ENCODE data around the gene PPM1M. TPM values are rescaled to one million over a fixed set of nuclear protein-coding genes. Genes with fewer than 3 reads are reported as not detected.

The PPM1M gene
- total RNA-seq, 1 donor from 2014 or later = 1.1 TPM

DNA sequence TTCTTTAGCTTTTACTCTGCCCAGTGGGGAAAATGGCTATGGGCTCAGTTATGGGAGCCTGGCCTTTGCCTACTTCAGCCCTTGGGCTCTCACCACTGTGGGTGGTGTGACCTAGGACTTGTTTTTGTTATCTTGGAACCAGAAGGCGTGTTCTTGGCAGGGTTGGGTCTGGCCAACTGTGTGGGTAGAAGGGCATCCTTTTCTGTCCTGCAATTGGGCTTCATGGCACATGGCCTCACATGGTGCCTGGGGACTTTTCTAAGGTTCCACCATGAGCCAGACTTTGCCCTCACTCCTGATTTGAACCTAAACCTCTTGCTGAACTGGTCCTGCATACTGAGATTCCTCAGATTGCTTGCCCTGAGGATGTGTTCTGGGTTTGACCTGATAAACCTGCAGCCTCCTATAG lies 43.8 kb downstream of the PPM1M start:
- H3K4me3 Mint-ChIP-seq = peak overlapping the region; percentile 99
- H3K79me2 ChIP-seq (ENCODE audit: low read depth) = peaks cover 12% of the 10 kb centered on the region
- H3K4me1 ChIP-seq = peaks cover 4% of the 10 kb centered on the region
- no peak for DNase-seq (ENCODE audit: low spot score)
- H2AFZ ChIP-seq (replicated peaks) = no peak overlapping the region
- TF ChIP-seq EZH2phosphoT487 (IDR thresholded peaks at IDR 0.05) = no peak
- TF ChIP-seq EZH2 (IDR thresholded peaks at IDR 0.05) = no peak
- TF ChIP-seq, protein P1, sequence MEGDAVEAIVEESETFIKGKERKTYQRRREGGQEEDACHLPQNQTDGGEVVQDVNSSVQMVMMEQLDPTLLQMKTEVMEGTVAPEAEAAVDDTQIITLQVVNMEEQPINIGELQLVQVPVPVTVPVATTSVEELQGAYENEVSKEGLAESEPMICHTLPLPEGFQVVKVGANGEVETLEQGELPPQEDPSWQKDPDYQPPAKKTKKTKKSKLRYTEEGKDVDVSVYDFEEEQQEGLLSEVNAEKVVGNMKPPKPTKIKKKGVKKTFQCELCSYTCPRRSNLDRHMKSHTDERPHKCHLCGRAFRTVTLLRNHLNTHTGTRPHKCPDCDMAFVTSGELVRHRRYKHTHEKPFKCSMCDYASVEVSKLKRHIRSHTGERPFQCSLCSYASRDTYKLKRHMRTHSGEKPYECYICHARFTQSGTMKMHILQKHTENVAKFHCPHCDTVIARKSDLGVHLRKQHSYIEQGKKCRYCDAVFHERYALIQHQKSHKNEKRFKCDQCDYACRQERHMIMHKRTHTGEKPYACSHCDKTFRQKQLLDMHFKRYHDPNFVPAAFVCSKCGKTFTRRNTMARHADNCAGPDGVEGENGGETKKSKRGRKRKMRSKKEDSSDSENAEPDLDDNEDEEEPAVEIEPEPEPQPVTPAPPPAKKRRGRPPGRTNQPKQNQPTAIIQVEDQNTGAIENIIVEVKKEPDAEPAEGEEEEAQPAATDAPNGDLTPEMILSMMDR (IDR thresholded peaks at IDR 0.05) = no peak
- H3K36me3 Mint-ChIP-seq = no peaks in the 10 kb centered on the region
- no peak overlapping the region for H3K9ac ChIP-seq
- peaks cover 17% of the 10 kb centered on the region for H3F3A ChIP-seq (ENCODE audit: low read depth)
- H3K27ac Mint-ChIP-seq = no peak overlapping the region
- H3K4me2 ChIP-seq = no peak overlapping the region
- peaks cover 7% of the 10 kb centered on the region for H3K27me3 Mint-ChIP-seq (ENCODE audit: insufficient read depth, low read depth)
- no peaks in the 10 kb centered on the region for H3K9me3 ChIP-seq (ENCODE audit: low read depth)
- H4K20me1 ChIP-seq (ENCODE audit: low read depth) = no peaks in the 10 kb centered on the region
- no peaks in the 10 kb centered on the region for H3K36me3 ChIP-seq
- peaks cover 11% of the 10 kb centered on the region for H3K4me1 Mint-ChIP-seq
- H3K27ac ChIP-seq = no peak overlapping the region
- H3K9me3 Mint-ChIP-seq = no peaks in the 10 kb centered on the region
- H3K4me3 ChIP-seq = no peak overlapping the region
- no peaks in the 10 kb centered on the region for H3K27me3 ChIP-seq

DNA sequence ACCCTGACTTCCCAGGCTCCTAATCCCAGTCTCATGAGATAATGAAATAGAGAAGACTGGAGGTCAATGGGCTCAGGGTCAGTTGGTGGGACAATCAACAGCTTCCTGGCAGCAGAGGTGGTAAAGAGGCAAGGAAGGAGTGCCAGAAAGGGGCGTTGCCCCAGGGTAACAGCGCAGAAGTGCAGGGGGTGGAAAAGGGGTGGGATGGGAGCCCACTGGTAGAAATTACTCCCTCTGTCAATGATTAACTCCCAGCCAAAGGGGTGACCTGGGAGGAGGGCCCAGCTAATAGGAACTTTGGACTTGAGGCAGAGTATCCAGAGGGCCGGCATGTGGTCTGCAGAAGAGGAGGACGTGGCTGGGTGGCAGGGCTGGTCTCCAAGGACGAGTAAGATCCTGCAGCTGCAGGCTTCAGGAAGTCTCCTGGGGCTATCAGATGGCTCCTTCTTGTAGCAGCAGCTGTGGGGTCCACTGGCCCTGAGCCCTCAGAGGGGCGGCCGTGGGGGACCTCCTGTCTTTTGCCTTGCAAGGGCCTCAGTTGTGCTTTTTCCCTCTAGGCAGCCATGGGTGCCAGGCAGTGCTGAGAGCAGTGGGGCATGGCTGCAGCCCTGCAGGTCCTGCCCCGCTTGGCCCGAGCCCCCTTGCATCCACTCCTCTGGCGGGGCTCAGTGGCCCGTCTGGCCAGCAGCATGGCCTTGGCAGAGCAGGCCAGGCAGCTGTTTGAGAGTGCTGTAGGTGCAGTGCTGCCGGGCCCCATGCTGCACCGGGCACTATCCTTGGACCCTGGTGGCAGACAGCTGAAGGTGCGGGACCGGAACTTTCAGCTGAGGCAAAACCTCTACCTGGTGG lies 44.4 kb downstream of the PPM1M start:
- Histone ChIP-seq H3K4me2 (no peak overlapping the region), H3F3A (ENCODE audit: low read depth) (peaks cover 17% of the 10 kb centered on the region), H3K4me1 (peaks cover 4% of the 10 kb centered on the region), H3K36me3 (no peaks in the 10 kb centered on the region), H3K27me3 (no peaks in the 10 kb centered on the region), H3K27ac (no peak overlapping the region), H3K9me3 (ENCODE audit: low read depth) (no peaks in the 10 kb centered on the region), H3K9ac (no peak overlapping the region), H4K20me1 (ENCODE audit: low read depth) (no peaks in the 10 kb centered on the region), H2AFZ (replicated peaks) (no peak overlapping the region), H3K79me2 (ENCODE audit: low read depth) (peaks cover 12% of the 10 kb centered on the region), H3K4me3 (no peak overlapping the region)
- DNase-seq (ENCODE audit: low spot score) = no peak
- H3K27ac Mint-ChIP-seq = no peak overlapping the region
- H3K4me3 Mint-ChIP-seq = no peak overlapping the region
- H3K4me1 Mint-ChIP-seq = peaks cover 13% of the 10 kb centered on the region
- no peaks in the 10 kb centered on the region for H3K9me3 Mint-ChIP-seq
- TF ChIP-seq EZH2 (IDR thresholded peaks at IDR 0.05) (no peak), EZH2phosphoT487 (IDR thresholded peaks at IDR 0.05) (no peak)
- TF ChIP-seq, protein P1 (IDR thresholded peaks at IDR 0.05) = no peak
- peaks cover 7% of the 10 kb centered on the region for H3K27me3 Mint-ChIP-seq (ENCODE audit: insufficient read depth, low read depth)
- no peaks in the 10 kb centered on the region for H3K36me3 Mint-ChIP-seq

DNA sequence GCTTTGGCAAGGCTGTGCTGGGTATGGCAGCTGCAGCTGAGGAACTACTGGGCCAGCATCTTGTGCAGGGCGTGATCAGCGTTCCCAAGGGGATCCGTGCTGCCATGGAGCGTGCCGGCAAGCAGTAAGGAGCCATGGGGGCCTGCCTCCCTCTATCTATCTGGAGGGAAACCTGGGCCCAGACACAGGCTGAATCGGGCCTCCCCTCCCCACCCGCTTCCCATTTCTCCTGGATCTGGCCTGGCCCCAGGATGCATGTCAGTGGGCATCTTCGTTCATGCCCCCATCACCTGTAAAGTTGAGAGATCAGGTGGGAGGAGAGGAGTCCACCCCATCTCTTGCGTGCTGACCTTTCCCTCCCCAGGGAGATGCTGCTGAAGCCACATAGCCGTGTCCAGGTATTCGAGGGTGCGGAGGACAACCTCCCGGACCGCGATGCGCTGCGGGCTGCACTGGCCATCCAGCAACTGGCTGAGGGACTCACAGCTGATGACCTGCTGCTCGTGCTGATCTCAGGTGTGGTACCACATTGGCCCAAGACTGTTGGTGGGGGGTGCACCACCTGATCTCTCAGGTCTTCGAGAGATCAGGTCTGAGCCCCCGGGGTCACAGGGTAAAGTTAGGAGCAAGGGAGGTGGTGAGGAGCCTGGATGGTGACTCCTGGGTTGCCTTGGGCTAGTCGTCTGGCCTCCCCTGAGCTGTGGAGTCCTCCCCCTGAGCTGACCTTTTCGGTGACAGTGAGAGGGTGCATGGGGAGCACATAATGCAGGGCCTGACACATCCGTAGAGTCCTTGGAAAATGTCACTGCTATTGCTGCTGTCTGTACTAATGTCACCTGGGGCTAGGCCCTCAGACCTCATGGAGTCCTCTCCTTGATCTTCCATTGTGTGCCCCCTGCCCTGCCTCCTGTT lies 45.3 kb downstream of the PPM1M start:
- Histone ChIP-seq H2AFZ (replicated peaks) (no peak overlapping the region), H3K79me2 (ENCODE audit: low read depth) (peaks cover 12% of the 10 kb centered on the region), H3K27me3 (no peaks in the 10 kb centered on the region), H3K9me3 (ENCODE audit: low read depth) (no peaks in the 10 kb centered on the region), H3K4me3 (no peak overlapping the region), H3F3A (ENCODE audit: low read depth) (peaks cover 17% of the 10 kb centered on the region), H3K9ac (no peak overlapping the region), H3K27ac (no peak overlapping the region), H3K4me1 (peaks cover 4% of the 10 kb centered on the region), H4K20me1 (ENCODE audit: low read depth) (no peaks in the 10 kb centered on the region), H3K4me2 (no peak overlapping the region), H3K36me3 (no peaks in the 10 kb centered on the region)
- Mint-ChIP-seq H3K27me3 (ENCODE audit: insufficient read depth, low read depth) (peaks cover 9% of the 10 kb centered on the region), H3K27ac (peak overlapping the region; percentile 87), H3K36me3 (no peaks in the 10 kb centered on the region), H3K4me3 (no peak overlapping the region), H3K9me3 (no peaks in the 10 kb centered on the region), H3K4me1 (peaks cover 18% of the 10 kb centered on the region)
- no peak for DNase-seq (ENCODE audit: low spot score)
- TF ChIP-seq EZH2 (IDR thresholded peaks at IDR 0.05) = no peak
- TF ChIP-seq, protein P1 (IDR thresholded peaks at IDR 0.05) = no peak
- no peak for TF ChIP-seq EZH2phosphoT487 (IDR thresholded peaks at IDR 0.05)

Data from neural progenitor cell (in vitro differentiated cells).